HG03378 (cell line): ENCODE measurements around the gene KDM3B.
A peak's percentile ranks its signal among the peaks of the same experiment; 100 is the strongest.

Experiments used
- ATAC-seq: cut with Tn5 transposase; IDR thresholded peaks from one replicate; pipeline ENCODE4 v1.9.1; 2021; ENCODE audit warnings: mild to moderate bottlenecking, moderate library complexity; ENCODE audit not compliant: unreplicated experiment

The KDM3B gene

DNA sequence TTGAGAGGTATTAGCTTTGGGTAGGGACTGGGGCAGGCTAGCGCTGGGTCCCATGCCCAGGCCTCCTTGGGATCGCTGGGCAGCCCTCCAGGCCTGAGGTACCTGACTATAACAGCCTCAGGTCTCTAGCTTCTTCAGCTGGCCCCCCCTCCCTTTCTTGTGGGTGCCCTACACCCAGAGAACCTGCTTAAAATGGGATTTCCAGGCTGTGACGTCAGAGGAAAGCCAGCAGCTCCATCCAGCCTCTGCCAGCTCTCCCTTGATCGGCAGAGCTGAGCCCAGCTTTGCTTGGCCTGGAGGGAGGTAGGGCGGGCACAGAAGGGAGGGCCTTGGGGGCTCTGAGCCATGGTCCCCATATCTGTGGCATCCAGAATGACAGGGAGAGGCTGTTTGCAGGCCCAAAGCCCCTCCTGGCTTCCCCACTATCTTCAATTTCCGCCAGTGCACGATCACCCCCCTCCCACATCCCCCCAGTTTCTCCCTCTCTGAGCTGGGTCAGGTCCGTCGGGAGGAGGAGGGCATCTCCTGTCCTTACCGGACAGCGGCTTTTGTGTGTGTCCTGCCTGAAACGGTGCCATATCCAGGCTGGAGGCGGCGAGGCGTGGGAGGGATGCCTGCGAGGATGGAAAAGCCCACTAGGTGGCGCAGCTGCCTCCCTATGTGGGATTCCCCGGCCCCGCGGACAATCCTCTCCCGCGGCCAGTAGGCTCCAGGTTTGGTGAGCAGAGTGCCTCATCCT is 97.2 kb downstream of the KDM3B start:
- no peak for ATAC-seq

DNA sequence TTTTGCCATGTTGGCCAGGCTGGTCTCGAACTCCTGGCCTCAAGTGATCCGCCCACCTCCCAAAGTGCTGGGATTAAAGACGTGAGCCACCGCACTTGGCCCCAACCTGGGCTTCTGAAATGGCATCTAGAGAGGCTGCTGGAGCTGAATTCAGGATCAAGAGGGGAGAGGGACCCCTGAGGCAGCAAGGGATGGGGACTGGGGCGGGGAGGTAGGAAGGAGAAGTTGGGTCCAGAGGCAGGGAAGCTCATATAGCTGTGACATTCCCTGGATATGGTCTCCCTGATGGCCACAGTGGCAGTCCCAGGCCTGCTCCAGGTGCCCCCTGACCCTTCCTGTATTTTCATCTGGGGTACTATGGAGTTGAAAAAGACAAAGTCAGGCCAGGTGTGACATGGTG is 98.5 kb downstream of the KDM3B start:
- no peak for ATAC-seq

DNA sequence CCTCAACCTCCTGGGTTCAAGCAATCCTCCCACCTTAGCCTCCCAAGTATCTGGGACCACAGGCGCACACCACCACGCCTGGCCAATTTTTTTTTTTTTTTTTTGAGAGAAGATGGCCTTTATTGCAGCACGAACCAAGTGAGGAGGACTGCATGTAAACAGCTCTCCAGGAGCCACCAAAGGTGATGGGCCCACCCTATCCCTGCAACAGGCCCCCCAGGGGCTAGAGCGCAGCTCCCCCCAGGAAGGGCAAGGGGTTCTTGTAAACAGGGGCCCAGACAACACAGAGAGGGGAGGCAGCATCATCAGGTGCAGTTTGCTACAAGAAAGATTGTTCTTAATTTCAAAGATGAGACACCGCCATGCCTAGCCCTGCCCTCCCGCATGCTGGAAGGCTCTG is 100.2 kb downstream of the KDM3B start:
- ATAC-seq, result no peak

DNA sequence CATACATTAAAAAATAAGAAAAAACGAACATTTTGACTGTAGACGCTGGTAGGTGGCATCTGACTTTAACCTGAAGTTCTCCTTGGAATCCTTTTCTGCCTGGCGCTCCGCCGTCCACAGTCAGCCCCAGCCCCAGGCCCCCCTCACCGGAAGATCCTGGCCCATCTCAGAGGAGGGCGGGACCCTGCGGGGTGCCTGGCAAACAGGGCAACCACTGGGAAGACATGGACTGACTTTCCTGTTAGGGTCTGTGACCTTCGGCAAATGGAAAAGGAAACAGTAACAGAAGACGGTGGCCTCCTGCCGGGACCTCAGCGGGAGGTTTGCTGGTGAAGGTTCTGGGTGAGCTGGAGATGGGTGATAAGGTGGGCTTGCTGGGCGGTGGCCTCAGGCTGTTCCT is 101.1 kb downstream of the KDM3B start:
- ATAC-seq, result no peak

DNA sequence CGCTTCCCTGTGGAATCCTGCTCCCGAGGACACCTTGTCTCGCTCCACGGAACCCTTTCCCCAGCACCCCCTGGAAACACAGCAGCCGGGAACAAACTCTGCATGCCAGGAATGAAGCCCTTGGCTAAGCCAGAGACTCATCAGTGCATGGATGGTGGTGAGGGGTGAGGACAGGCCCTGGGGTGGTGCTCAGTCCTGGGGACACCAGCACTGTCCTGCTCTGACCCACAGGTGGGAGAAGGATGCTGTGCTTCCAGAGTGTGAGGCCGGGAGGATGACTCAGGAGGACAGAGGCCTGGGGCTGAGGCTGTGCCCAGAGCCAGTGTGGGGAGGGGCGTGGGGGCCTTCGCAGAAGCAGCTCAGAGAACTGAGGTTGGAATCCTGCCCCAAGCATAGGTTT is 101.6 kb downstream of the KDM3B start:
- no peak for ATAC-seq

DNA sequence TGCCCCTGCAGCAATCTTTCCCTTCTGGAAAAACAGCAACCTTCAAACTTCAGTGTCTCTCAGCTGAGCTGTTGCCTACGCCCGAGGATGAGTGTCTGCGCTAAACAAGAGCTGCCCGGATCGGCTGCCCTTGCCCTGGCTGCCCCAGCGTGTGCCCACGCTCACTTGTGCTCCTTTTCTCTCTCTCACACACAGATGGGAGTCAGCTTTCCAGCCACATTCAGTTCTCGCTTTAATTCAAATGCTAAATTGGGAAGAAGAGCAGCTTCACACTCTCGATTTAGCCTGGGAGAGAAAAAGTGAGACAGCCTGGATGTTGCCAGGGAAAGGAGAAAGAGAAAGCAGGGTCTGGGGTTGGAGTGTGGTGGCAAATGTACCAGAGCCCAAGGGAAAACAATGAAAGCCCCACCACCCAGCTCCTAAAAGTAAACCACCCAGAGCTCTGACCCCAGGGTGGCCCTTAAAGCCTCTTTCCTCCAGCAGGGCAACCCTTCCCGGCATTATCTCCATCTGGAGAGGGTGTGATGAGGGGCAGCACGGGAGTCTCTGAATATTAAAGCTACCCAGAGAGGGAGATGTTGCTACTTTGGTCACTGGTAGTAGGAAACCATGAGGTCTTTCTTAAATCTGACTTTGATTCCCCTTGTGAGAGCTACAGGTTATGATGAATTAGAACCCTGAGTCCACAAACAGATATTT is 102.9 kb downstream of the KDM3B start:
- no peak for ATAC-seq

DNA sequence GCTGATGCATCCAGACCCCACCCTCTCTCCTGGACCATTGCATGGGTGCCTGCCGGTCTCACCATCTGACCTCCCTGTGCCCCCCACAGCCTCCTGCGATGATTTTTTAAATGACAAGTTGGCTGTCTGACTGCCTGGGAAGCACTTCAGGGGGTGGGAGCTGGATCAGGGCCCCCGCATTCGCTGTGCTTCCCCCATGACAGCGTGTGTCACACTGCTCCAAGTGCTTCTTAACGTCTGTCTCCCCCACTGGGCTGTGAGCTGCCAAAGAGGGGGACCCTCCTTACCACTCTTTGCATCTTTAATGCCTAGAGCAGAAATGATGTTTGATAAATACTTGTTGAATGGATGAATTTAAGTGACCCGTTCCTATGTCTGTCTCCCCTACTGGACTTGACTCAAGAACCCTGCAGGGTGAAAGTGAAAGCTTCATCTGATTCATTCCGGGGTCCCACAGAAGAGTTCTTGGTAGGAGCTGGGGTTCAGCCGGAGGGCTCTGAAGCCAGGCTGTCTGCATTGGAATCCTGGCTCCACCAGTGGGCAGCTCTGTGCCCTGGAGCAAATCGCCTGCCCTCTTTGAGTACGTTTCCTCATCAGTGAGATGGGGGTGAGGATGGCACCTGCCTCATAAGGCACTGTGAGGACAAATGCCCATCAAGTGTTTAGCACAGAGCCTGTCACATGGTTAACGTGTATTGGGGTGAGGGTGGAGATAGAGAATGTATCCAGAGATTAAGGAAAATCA is 105.2 kb downstream of the KDM3B start:
- no peak for ATAC-seq

DNA sequence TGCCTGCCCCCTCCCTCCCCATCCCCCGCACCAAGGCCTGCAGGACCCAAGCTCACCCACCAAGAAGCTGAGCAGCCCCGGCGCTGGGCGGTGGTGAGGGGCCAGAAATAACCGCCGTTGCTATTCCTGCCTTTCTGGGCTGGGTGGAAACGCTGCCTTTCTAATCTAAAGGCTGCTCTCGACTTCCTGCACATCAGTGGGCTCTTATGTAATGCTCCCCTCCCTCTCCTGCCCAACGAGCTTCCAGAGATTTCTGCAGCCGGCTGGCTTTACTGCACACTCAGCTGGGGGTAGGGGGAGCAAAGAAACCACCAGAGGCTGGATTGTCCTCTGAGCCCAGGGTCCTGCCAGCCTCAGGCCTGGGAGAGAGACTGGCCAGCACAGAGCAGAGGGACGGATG is 105.9 kb downstream of the KDM3B start:
- ATAC-seq, result no peak

- ATAC-seq, result no peak
These were observed 106.4 kb downstream of the KDM3B start for GRCh38 chr5:138458856-138459255.

GRCh38 chr5:138459311-138459933 is 106.9 kb downstream of the KDM3B start:
- ATAC-seq, result no peak

GRCh38 chr5:138460032-138460693 is 107.7 kb downstream of the KDM3B start:
- no peak for ATAC-seq

DNA sequence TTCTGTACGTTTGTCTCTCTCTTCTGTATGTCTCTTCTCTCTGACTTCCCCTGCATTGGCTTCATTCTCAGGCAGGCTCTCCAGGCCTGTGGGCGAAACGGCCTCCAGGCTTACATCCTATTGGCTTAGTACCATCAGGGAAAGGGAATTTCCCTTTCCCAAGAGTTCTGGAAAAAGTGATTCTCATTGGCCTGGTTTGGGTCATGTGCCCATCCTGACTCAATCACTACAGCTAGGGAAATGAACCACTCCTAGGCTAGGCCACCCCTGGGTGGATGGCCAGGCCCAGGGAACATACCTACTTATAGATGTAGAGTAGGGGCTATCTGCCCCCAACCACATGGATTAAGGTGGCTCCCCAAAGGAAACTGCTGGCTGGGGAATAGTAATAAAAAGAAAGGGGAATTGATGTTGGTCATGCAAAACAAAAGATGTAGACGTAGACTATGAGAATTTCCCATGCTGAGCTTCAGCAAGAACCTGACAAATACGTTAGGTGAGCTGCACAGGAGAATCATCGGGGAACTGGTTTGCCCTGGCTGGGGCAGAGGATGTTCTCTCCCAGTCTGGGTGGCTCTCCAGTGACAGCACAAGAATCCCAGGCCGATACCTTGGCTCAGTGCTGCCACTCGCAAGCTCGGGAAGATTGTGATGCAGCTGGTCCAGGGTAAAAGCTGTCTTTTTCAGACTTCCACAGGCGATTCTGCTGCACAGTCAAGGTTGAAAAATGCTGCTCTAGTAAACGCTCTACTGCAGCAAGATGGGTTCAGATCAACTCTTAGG is 109.0 kb downstream of the KDM3B start:
- ATAC-seq, result no peak

GRCh38 chr5:138463419-138464007 is 111.0 kb downstream of the KDM3B start:
- ATAC-seq, result no peak

DNA sequence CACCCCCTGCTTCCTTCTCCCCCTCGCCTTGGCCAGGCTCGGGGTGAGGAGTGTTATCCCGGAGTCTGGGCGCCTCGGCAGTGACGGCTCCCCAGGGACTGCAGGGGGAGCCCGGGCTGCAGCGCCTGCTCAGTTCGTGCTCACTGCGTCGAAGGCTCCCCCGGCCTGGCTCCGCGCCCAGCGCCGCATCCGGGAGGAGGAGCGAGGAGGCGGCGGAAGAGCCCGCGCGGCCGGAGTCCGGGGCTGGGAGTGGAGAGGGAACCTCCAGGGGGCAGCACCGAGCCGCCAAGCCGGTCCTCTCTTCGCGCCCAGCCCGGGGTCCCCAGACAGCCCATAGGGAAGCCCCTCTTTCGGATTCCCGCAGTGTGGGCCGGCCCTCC is 111.5 kb downstream of the KDM3B start:
- ATAC-seq, result peak; percentile 27

GRCh38 chr5:138464388-138465260 is 112.1 kb downstream of the KDM3B start:
- peak; percentile 82 for ATAC-seq

DNA sequence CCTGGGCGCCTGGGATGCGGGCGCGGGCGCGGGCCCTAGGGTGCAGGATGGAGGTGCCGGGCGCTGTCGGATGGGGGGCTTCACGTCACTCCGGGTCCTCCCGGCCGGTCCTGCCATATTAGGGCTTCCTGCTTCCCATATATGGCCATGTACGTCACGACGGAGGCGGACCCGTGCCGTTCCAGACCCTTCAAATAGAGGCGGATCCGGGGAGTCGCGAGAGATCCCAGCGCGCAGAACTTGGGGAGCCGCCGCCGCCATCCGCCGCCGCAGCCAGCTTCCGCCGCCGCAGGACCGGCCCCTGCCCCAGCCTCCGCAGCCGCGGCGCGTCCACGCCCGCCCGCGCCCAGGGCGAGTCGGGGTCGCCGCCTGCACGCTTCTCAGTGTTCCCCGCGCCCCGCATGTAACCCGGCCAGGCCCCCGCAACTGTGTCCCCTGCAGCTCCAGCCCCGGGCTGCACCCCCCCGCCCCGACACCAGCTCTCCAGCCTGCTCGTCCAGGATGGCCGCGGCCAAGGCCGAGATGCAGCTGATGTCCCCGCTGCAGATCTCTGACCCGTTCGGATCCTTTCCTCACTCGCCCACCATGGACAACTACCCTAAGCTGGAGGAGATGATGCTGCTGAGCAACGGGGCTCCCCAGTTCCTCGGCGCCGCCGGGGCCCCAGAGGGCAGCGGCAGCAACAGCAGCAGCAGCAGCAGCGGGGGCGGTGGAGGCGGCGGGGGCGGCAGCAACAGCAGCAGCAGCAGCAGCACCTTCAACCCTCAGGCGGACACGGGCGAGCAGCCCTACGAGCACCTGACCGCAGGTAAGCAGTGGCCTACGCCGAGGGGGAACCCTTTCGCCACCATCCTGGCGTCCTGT is 113.0 kb downstream of the KDM3B start, which contains the start of gene EGR1:
TSS of gene EGR1 (plus strand) at position 219 of the 864 bp plus-strand sequence. CDS start at position 502, 283 bp downstream.
- peak; percentile 51 for ATAC-seq

DNA sequence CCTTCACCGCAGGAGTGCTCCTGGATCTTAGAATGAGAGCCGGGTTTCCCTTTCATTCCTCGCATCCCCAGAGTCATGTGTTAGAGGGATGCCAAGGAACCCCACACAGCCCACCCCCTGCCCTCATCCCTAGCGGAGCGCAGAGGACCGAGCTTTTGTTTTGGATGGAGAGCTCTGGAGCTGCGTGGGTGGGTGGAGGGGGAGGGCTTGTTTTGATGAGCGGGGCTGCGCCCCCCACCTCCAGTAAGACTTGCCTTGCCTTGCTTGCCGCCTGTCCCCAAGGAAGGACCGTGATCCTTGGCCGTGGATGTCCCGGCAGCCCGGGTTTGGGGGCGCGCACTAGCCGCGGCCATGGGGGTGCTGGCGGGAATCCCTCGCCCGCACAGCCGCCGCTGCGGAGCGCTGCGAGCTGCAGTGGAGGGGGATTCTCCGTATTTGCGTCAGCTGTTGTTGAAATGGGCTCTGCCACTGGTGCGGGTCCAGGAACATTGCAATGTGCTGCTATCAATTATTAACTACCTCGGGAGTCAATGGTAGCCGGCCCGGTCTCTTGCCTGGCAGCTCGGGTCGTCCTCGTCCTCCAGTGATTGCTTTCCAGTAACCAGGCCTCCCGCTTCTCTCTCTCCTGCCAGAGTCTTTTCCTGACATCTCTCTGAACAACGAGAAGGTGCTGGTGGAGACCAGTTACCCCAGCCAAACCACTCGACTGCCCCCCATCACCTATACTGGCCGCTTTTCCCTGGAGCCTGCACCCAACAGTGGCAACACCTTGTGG is 113.8 kb downstream of the KDM3B start:
- no peak for ATAC-seq
